HG02588 (cell line): Measurements from ENCODE around the gene DOK3.
"Not testable (repeated sequence)": the region's sequence is repeated elsewhere in the genome, so short reads cannot be mapped to it uniquely, and the experiment has no call there.

Source experiments
- ATAC-seq: cut with Tn5 transposase; IDR thresholded peaks from one replicate; pipeline ENCODE4 v1.9.1; 2021; ENCODE audit warnings: mild to moderate bottlenecking, moderate library complexity; ENCODE audit not compliant: unreplicated experiment

The DOK3 gene

GRCh38 chr5:177498013-177498787, 11.4 kb downstream of the DOK3 start:
- ATAC-seq = peak; percentile 3

GRCh38 chr5:177497292-177498012, 12.2 kb downstream of the DOK3 start, which contains the start of gene PDLIM7:
PDLIM7 (minus strand) TSS chr5:177497604; CDS start chr5:177496512, 1,092 bp downstream.
- ATAC-seq = peak; percentile 70

GRCh38 chr5:177496727-177497291, 12.8 kb downstream of the DOK3 start:
- no peak for ATAC-seq

- no peak for ATAC-seq
These were observed 13.4 kb downstream of the DOK3 start for GRCh38 chr5:177496070-177496726.

GRCh38 chr5:177495243-177496060, 14.2 kb downstream of the DOK3 start:
- ATAC-seq = no peak

- ATAC-seq = no peak
These were observed 15.1 kb downstream of the DOK3 start for GRCh38 chr5:177494346-177495195.

- no peak for ATAC-seq
These were observed 15.8 kb downstream of the DOK3 start for GRCh38 chr5:177493795-177494345.

- ATAC-seq = no peak
These were observed 16.8 kb downstream of the DOK3 start for GRCh38 chr5:177492841-177493240.

GRCh38 chr5:177491983-177492746, 17.5 kb downstream of the DOK3 start:
- no peak for ATAC-seq

GRCh38 chr5:177491429-177491945, 18.1 kb downstream of the DOK3 start:
- ATAC-seq = no peak

- ATAC-seq = no peak
These were observed 18.6 kb downstream of the DOK3 start for GRCh38 chr5:177490992-177491391.

GRCh38 chr5:177490311-177490991, 19.2 kb downstream of the DOK3 start:
- no peak for ATAC-seq

GRCh38 chr5:177489119-177489716, 20.4 kb downstream of the DOK3 start:
- ATAC-seq = no peak

GRCh38 chr5:177487975-177488374, 21.7 kb downstream of the DOK3 start:
- no peak for ATAC-seq

- no peak for ATAC-seq
These were observed 22.5 kb downstream of the DOK3 start for GRCh38 chr5:177487144-177487543.

- no peak for ATAC-seq
These were observed 23.4 kb downstream of the DOK3 start for GRCh38 chr5:177486256-177486655.

GRCh38 chr5:177485753-177486152, 23.9 kb downstream of the DOK3 start:
- ATAC-seq = not testable (repeated sequence)
